Smooth muscle cell of the pulmonary artery (primary cell): ENCODE measurements around the gene LMF2. TPM values are rescaled to one million over a fixed set of nuclear protein-coding genes. Genes with fewer than 3 reads are reported as not detected.

Experiments
- total RNA-seq: library from RNA; depleted of rRNA; stranded (reverse); fragments of >200 nt; gene quantifications from 2 replicates; pipeline ENCODE4 v1.2.3, GENCODE V29; 2014

Gene LMF2
- total RNA-seq, result 60.0 and 74.5 TPM in 2 replicates

GRCh38 chr22:50507421-50507990, at the start of gene LMF2:
LMF2 (minus strand) TSS chr22:50507702; CDS start chr22:50507675, 27 bp downstream.

GRCh38 chr22:50545522-50546325, 38.2 kb upstream of the LMF2 start, which contains the start of gene KLHDC7B:
KLHDC7B (plus strand) TSS chr22:50545899; CDS start chr22:50546244, 345 bp downstream.

GRCh38 chr22:50529897-50530579, 22.5 kb upstream of the LMF2 start, which contains the start of gene TYMP:
TYMP (minus strand) TSS chr22:50530012; CDS start chr22:50529709, 303 bp downstream.

GRCh38 chr22:50525104-50525857, 17.8 kb upstream of the LMF2 start, which contains the start of gene SCO2:
SCO2 (minus strand) TSS chr22:50525598; CDS start chr22:50524411, 1,187 bp downstream.

GRCh38 chr22:50507991-50508884, 736 bp upstream of the LMF2 start, which contains the start of gene NCAPH2:
NCAPH2 (plus strand) TSS chr22:50508224; CDS start chr22:50508338, 114 bp downstream.

GRCh38 chr22:50486561-50487289, 20.8 kb downstream of the LMF2 start, which contains the start of gene MIOX:
MIOX (plus strand) TSS chr22:50486859; CDS start chr22:50486898, 39 bp downstream.

GRCh38 chr22:50481440-50482106, 25.9 kb downstream of the LMF2 start, which contains the start of gene ADM2:
ADM2 (plus strand) TSS chr22:50481543; CDS start chr22:50481848, 305 bp downstream.

GRCh38 chr22:50474710-50475651, 32.5 kb downstream of the LMF2 start, which contains the start of gene SBF1:
SBF1 (minus strand) TSS chr22:50475035; CDS start chr22:50474840, 195 bp downstream.

Other genes with a start within 250 kb of the LMF2 start
- 11.7 and 35.3 TPM in 2 replicates for gene MAPK12, start 246.0 kb downstream of the LMF2 start, total RNA-seq
- 2.9 and 7.2 TPM in 2 replicates for gene MAPK11, start 237.3 kb downstream of the LMF2 start, total RNA-seq
- 226 and 278 TPM in 2 replicates for gene PLXNB2, start 200.1 kb downstream of the LMF2 start, total RNA-seq
- gene DENND6B, start 180.7 kb downstream of the LMF2 start, total RNA-seq, result 3.3 and 4.3 TPM in 2 replicates
- gene PPP6R2, start 164.4 kb downstream of the LMF2 start, total RNA-seq, result 57.9 and 70.7 TPM in 2 replicates
- gene SBF1, start 32.7 kb downstream of the LMF2 start, total RNA-seq, result 88.6 and 131 TPM in 2 replicates
- 3.5 and 7.9 TPM in 2 replicates for gene ADM2, start 26.2 kb downstream of the LMF2 start, total RNA-seq
- gene MIOX, start 20.8 kb downstream of the LMF2 start, total RNA-seq, result 0.10 TPM in 1 of 2 replicates, not detected in the other
- gene NCAPH2, start 522 bp upstream of the LMF2 start, total RNA-seq, result 19.7 and 19.9 TPM in 2 replicates
- 1.2 and 1.5 TPM in 2 replicates for gene SCO2, start 17.9 kb upstream of the LMF2 start, total RNA-seq
- gene TYMP, start 22.3 kb upstream of the LMF2 start, total RNA-seq, result 15.2 and 18.5 TPM in 2 replicates
- gene KLHDC7B, start 38.2 kb upstream of the LMF2 start, total RNA-seq, result 0.39 and 0.63 TPM in 2 replicates
- gene SYCE3, start 55.2 kb upstream of the LMF2 start, total RNA-seq, result not detected in 2 replicates
- 2.0 and 3.5 TPM in 2 replicates for gene CPT1B, start 70.7 kb upstream of the LMF2 start, total RNA-seq
- 13.7 and 15.0 TPM in 2 replicates for gene CHKB, start 75.1 kb upstream of the LMF2 start, total RNA-seq
- gene MAPK8IP2, start 93.1 kb upstream of the LMF2 start, total RNA-seq, result 0.03 and 0.07 TPM in 2 replicates
- 36.3 and 48.5 TPM in 2 replicates for gene ARSA, start 120.5 kb upstream of the LMF2 start, total RNA-seq
- gene SHANK3, start 165.1 kb upstream of the LMF2 start, total RNA-seq, result 0.33 and 0.59 TPM in 2 replicates
- gene ACR, start 230.5 kb upstream of the LMF2 start, total RNA-seq, result not detected in 2 replicates